ENCODE data around the gene FLACC1. TPM values are rescaled to one million over a fixed set of nuclear protein-coding genes. Genes with fewer than 3 reads are reported as not detected.

The FLACC1 gene
- total and polyA plus RNA-seq, 2 of the 8 experiments (the other 6 are each of a cell fraction or from before 2014, with no cell fraction given) = 0.58 TPM; not detected in 1

GRCh38 chr2:201242571-201243277 lies 114.4 kb downstream of the FLACC1 start:
- H4K8ac ChIP-seq (ENCODE audit: extremely low read depth, insufficient read depth, low read length) = no peak overlapping the region
- H3K23me2 ChIP-seq (ENCODE audit: low read depth, low read length) = no peaks in the 10 kb centered on the region
- no peak overlapping the region for H3K4me3 ChIP-seq (ENCODE audit: extremely low read depth in 1 of 4, insufficient read depth in 2 of 4, low read depth in 3 of 4, low read length in 4 of 4)
- H3K27me3 ChIP-seq (replicated peaks in 1 of 4; ENCODE audit: control insufficient read depth in 3 of 4, extremely low read depth in 1 of 4, insufficient read depth in 3 of 4, low read length in 3 of 4) = no peaks in the 10 kb centered on the region
- H2BK12ac ChIP-seq (ENCODE audit: low read depth, low read length) = no peak overlapping the region
- POLR2A ChIA-PET (ENCODE audit: partially characterized antibody) = no interaction called here
- no peak overlapping the region for H3K9ac ChIP-seq (replicated peaks in 1 of 4; ENCODE audit: extremely low read depth in 1 of 4, low read depth in 3 of 4, low read length in 3 of 4)
- no peak overlapping the region for H2BK15ac ChIP-seq (ENCODE audit: low read length)
- no peaks in the 10 kb centered on the region for H3K4me1 ChIP-seq (replicated peaks in 1 of 4; ENCODE audit: control insufficient read depth in 3 of 4, insufficient read depth in 4 of 4, low read length in 3 of 4)
- no peaks in the 10 kb centered on the region for H3K79me1 ChIP-seq (ENCODE audit: low read depth, low read length)
- H4K20me1 ChIP-seq (replicated peaks in 1 of 2; ENCODE audit: control insufficient read depth in 1 of 2, insufficient read depth in 2 of 2, low read length in 2 of 2) = peaks cover 0 to 3% of the 10 kb centered on the region in 2 experiments
- H3K14ac ChIP-seq (ENCODE audit: insufficient read length) = no peak overlapping the region
- H3K9me3 ChIP-seq (ENCODE audit: insufficient read depth in 2 of 2, low read depth in 1 of 2, low read length in 1 of 2) = 0 out of 4 replicates have a peak, but pooled peaks cover 0 to 2% of the 10 kb centered on the region in 2 experiments
- CTCF ChIA-PET (ENCODE audit: partially characterized antibody) = interaction anchor here (0.8 to 1.7 kb wide), 6 partner anchors 10 to 297 kb away, joined by 3 to 5 read pairs (median 4); no protein-coding TSS in a partner anchor
- no peaks in the 10 kb centered on the region for H3K79me2 ChIP-seq (ENCODE audit: control insufficient read depth in 1 of 2, insufficient read depth in 2 of 2, low read length in 2 of 2)
- FAIRE-seq (no peak), DNase-seq (ENCODE audit: low read depth in 1 of 2, low spot score in 2 of 2) (no peak)
- H2AFZ ChIP-seq (ENCODE audit: low read length) = no peak overlapping the region
- no peak overlapping the region for H2BK120ac ChIP-seq (replicated peaks; ENCODE audit: low read depth, low read length)
- no peak overlapping the region for H3K4ac ChIP-seq (replicated peaks; ENCODE audit: insufficient read length, low read depth, low read length)
- H3K56ac ChIP-seq (replicated peaks; ENCODE audit: insufficient read length, low read depth, low read length) = no peak overlapping the region
- H3K36me3 ChIP-seq (ENCODE audit: control insufficient read depth in 2 of 4, insufficient read depth in 4 of 4, low read length in 3 of 4) = no peaks in the 10 kb centered on the region; a peak in 1 of 8 replicates
- H3K23ac ChIP-seq (ENCODE audit: insufficient read length) = no peak overlapping the region
- H3K18ac ChIP-seq (ENCODE audit: extremely low read depth, low read length) = no peak overlapping the region
- no peak overlapping the region for H3K27ac ChIP-seq (ENCODE audit: low read depth, low read length)
- no peak overlapping the region for H3K4me2 ChIP-seq (ENCODE audit: insufficient read depth in 1 of 2, low read depth in 2 of 2, low read length in 2 of 2)
- no peak overlapping the region for H2BK5ac ChIP-seq (ENCODE audit: low read depth, low read length)
- no peak overlapping the region for H4K91ac ChIP-seq (replicated peaks; ENCODE audit: insufficient read length, low read length)
- no peak for TF ChIP-seq CEBPB (IDR thresholded peaks at IDR 0.05; ENCODE audit: low read depth, low read length)
- H4K5ac ChIP-seq (ENCODE audit: insufficient read length, low read depth, low read length) = no peak overlapping the region
- no peak overlapping the region for H2AK5ac ChIP-seq (ENCODE audit: low read depth, low read length)
- H2BK20ac ChIP-seq (ENCODE audit: low read length) = no peak overlapping the region

Measured in H1 (cell line).